H9 (cell line): Measurements from ENCODE around the gene KRT40. TPM values are rescaled to one million over a fixed set of nuclear protein-coding genes. Genes with fewer than 3 reads are reported as not detected.

ENCODE experiments used
- DNase-seq: peaks from one replicate; pipeline ENCODE4 v3.0.0-alpha.2; 2017
- H2AFZ ChIP-seq: one replicate; pipeline ENCODE4 v1.6.1; 2013; ENCODE audit warnings: mild to moderate bottlenecking, low read length, control low read depth, moderate library complexity
- H2AK5ac ChIP-seq: 2 replicates; pipeline ENCODE4 v1.6.1; 2013; ENCODE audit warnings: low read length, control low read depth, mixed read lengths; ENCODE audit not compliant: insufficient read length
- H2BK120ac ChIP-seq: one replicate; pipeline ENCODE4 v1.6.1; 2013; ENCODE audit warnings: low read depth, mild to moderate bottlenecking, low read length, control low read depth, inconsistent platforms; ENCODE audit not compliant: poor library complexity, severe bottlenecking
- H2BK12ac ChIP-seq: 2 replicates; pipeline ENCODE4 v1.6.1; 2013; ENCODE audit warnings: low read length, control low read depth, mixed read lengths, low read depth; ENCODE audit not compliant: insufficient read length
- H2BK15ac ChIP-seq: 2 replicates; pipeline ENCODE4 v1.6.1; 2013; ENCODE audit warnings: low read depth, low read length, control low read depth
- H2BK20ac ChIP-seq: one replicate; pipeline ENCODE4 v1.6.1; 2013; ENCODE audit warnings: low read depth, mild to moderate bottlenecking, low read length, control low read depth, inconsistent platforms; ENCODE audit not compliant: poor library complexity, severe bottlenecking
- H2BK5ac ChIP-seq: 2 replicates; pipeline ENCODE4 v1.6.1; 2013; ENCODE audit warnings: low read length, control low read depth, mixed read lengths; ENCODE audit not compliant: insufficient read length
- H3K14ac ChIP-seq: 2 replicates; pipeline ENCODE4 v1.6.1; 2013; ENCODE audit warnings: low read length, control low read depth; ENCODE audit not compliant: insufficient read depth
- H3K18ac ChIP-seq: 2 replicates; pipeline ENCODE4 v1.6.1; 2013; ENCODE audit warnings: low read depth, mild to moderate bottlenecking, mixed read lengths, low read length, control low read depth; ENCODE audit not compliant: insufficient read length
- H3K23ac ChIP-seq: 2 replicates; pipeline ENCODE4 v1.6.1; 2013; ENCODE audit warnings: low read length, control low read depth, mixed read lengths, low read depth; ENCODE audit not compliant: insufficient read length
- H3K23me2 ChIP-seq: 2 replicates; pipeline ENCODE4 v1.6.1; 2013; ENCODE audit warnings: low read depth, mild to moderate bottlenecking, mixed read lengths, low read length, control low read depth; ENCODE audit not compliant: insufficient read length, poor library complexity, severe bottlenecking
- H3K27ac ChIP-seq: 2 replicates; pipeline ENCODE4 v1.5.1; 2013; ENCODE audit warnings: low read length, control low read depth, mixed read lengths, low read depth; ENCODE audit not compliant: insufficient read length
- H3K27me3 ChIP-seq: 2 replicates; pipeline ENCODE4 v1.6.1; 2013; ENCODE audit warnings: low read length, control low read depth, inconsistent platforms; ENCODE audit not compliant: insufficient read depth
- H3K4ac ChIP-seq: 2 replicates; pipeline ENCODE4 v1.6.1; 2013; ENCODE audit warnings: low read depth, mild to moderate bottlenecking, control low read depth, inconsistent platforms, low read length, moderate library complexity
- H3K4me1 ChIP-seq: 2 replicates; pipeline ENCODE4 v1.6.1; 2013; ENCODE audit warnings: low read length, control low read depth, inconsistent platforms; ENCODE audit not compliant: insufficient read depth
- H3K4me2 ChIP-seq: 2 replicates; pipeline ENCODE4 v1.6.1; 2013; ENCODE audit warnings: low read length, control low read depth, mixed read lengths; ENCODE audit not compliant: insufficient read length, insufficient read depth
- H3K56ac ChIP-seq: 2 replicates; pipeline ENCODE4 v1.6.1; 2013; ENCODE audit warnings: low read depth, mild to moderate bottlenecking, mixed read lengths, low read length, control low read depth; ENCODE audit not compliant: insufficient read length
- H3K79me1 ChIP-seq: 2 replicates; pipeline ENCODE4 v1.6.1; 2013; ENCODE audit warnings: low read depth, mild to moderate bottlenecking, moderate library complexity, low read length, control low read depth, inconsistent platforms; ENCODE audit not compliant: insufficient read depth, poor library complexity, severe bottlenecking
- H3K79me2 ChIP-seq: 2 replicates; pipeline ENCODE4 v1.6.1; 2013; ENCODE audit warnings: low read length, control low read depth, inconsistent platforms; ENCODE audit not compliant: insufficient read depth
- H3K9ac ChIP-seq: 2 replicates; pipeline ENCODE4 v1.6.1; 2013; ENCODE audit warnings: low read length, control low read depth, mixed read lengths; ENCODE audit not compliant: insufficient read length; ENCODE audit errors: extremely low read depth
- H3K9me3 ChIP-seq: one replicate; pipeline ENCODE4 v1.6.1; 2013; ENCODE audit warnings: low read depth, low read length, inconsistent platforms; ENCODE audit not compliant: control insufficient read depth
- H3T11ph ChIP-seq: one replicate; pipeline ENCODE4 v1.6.1; 2013; ENCODE audit warnings: mild to moderate bottlenecking, low read length, control low read depth, inconsistent platforms
- H4K20me1 ChIP-seq: one replicate; pipeline ENCODE4 v1.6.1; 2013; ENCODE audit not compliant: control insufficient read depth, insufficient read length, insufficient read depth
- H4K5ac ChIP-seq: 2 replicates; pipeline ENCODE4 v1.6.1; 2013; ENCODE audit warnings: low read depth, mild to moderate bottlenecking, mixed read lengths, low read length, control low read depth; ENCODE audit not compliant: insufficient read length
- H4K8ac ChIP-seq: replicated peaks from 2 replicates; pipeline ENCODE4 v1.6.1; 2013; ENCODE audit warnings: low read length, control low read depth, mixed read lengths, low read depth; ENCODE audit not compliant: insufficient read length
- H4K91ac ChIP-seq: 2 replicates; pipeline ENCODE4 v1.6.1; 2013; ENCODE audit warnings: low read depth, mild to moderate bottlenecking, moderate library complexity, mixed read lengths, low read length, control low read depth; ENCODE audit not compliant: insufficient read length
- H3K27ac Mint-ChIP-seq, 3 experiments: 2 replicates in 2 of 3; 3 replicates in 1 of 3; pipeline ENCODE4 v1.8.0; 2020 to 2021; ENCODE audit warnings: mixed read lengths in 3 of 3, mild to moderate bottlenecking in 1 of 3, moderate library complexity in 1 of 3
- H3K27me3 Mint-ChIP-seq: 2 replicates; pipeline ENCODE4 v1.8.0; 2021; ENCODE audit warnings: low read depth, mild to moderate bottlenecking, moderate library complexity, mixed read lengths
- H3K36me3 Mint-ChIP-seq, 3 experiments: 2 replicates in 2 of 3; 3 replicates in 1 of 3; pipeline ENCODE4 v1.8.0; 2020 to 2021; ENCODE audit warnings: low read depth in 3 of 3, mixed read lengths in 3 of 3; ENCODE audit not compliant: insufficient read depth in 1 of 3
- H3K4me1 Mint-ChIP-seq, 2 experiments: 2 replicates each; pipeline ENCODE4 v1.8.0; 2020; ENCODE audit warnings: mixed read lengths in 2 of 2
- H3K4me3 Mint-ChIP-seq, 2 experiments: 2 replicates in 1 of 2; 3 replicates in 1 of 2; pipeline ENCODE4 v1.8.0; 2020 to 2021; ENCODE audit warnings: mild to moderate bottlenecking in 2 of 2, mixed read lengths in 2 of 2, moderate library complexity in 1 of 2
- H3K9me3 Mint-ChIP-seq, 2 experiments: 2 replicates in 1 of 2; 3 replicates in 1 of 2; pipeline ENCODE4 v1.8.0; 2020; ENCODE audit warnings: mild to moderate bottlenecking in 2 of 2, mixed read lengths in 2 of 2, moderate library complexity in 1 of 2
- WGBS: extraction: QIAGEN DNeasy Blood & Tissue Kit; methylation state at CpG from one replicate; pipeline ENCODE4 v1.1.7; 2013; ENCODE audit warnings: missing lambda C conversion rate, low lambda C conversion rate, mixed read lengths; ENCODE audit not compliant: insufficient read length; ENCODE audit errors: extremely low coverage; 5-methylcytosine and 5-hydroxymethylcytosine counted together
- total RNA-seq: library from RNA; stranded (reverse); gene quantifications from 2 replicates; pipeline ENCODE4 v1.2.1, GENCODE V29; 2021
- TF ChIP-seq, protein P1 (sequence below): fragments of 200-600 bp; sonication (generic); conservative IDR thresholded peaks from 3 replicates; pipeline ENCODE4 v1.8.0; 2021; ENCODE audit warnings: antibody characterized with exemption, mild to moderate bottlenecking

KRT40 gene
- total RNA-seq, 1 experiment from 2014 or later: not detected

DNA sequence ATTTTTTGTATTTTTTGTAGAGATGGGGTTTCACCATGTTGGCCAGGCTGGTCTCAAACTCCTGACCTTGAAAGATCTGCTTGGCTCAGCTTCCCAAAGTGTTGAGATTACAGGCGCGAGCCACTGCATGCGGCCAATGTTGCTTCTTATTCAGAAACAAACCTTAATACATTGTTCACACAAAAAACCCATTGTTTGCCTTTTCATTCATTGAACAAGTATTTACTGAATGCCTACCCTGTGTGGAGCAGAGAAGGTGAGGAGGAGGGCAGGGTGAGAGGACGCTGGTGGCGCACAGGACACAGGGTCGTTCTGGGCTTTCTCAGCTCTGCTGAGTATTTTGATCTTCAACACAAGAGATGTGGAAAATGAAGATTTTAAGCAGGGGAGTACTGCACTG, 38.7 kb downstream of the KRT40 start:
- Histone ChIP-seq H3K9me3 (no peaks in the 10 kb centered on the region), H3K23me2 (peaks cover 3% of the 10 kb centered on the region), H2BK120ac (no peak overlapping the region), H3K4me2 (no peak overlapping the region), H3K18ac (no peak overlapping the region), H2AFZ (no peak overlapping the region), H3K79me1 (no peaks in the 10 kb centered on the region), H3T11ph (no peak overlapping the region), H3K4ac (no peak overlapping the region), H2BK12ac (no peak overlapping the region), H2BK15ac (no peak overlapping the region), H4K20me1 (no peaks in the 10 kb centered on the region), H2BK20ac (no peak overlapping the region), H2AK5ac (no peak overlapping the region), H3K27ac (no peak overlapping the region), H4K91ac (no peak overlapping the region), H4K8ac (no peak overlapping the region), H3K23ac (no peak overlapping the region), H2BK5ac (no peak overlapping the region), H3K79me2 (no peaks in the 10 kb centered on the region), H3K4me1 (no peaks in the 10 kb centered on the region), H3K9ac (no peak overlapping the region), H3K14ac (no peak overlapping the region), H3K27me3 (no peaks in the 10 kb centered on the region), H3K56ac (no peak overlapping the region), H4K5ac (no peak overlapping the region)
- TF ChIP-seq, protein P1, sequence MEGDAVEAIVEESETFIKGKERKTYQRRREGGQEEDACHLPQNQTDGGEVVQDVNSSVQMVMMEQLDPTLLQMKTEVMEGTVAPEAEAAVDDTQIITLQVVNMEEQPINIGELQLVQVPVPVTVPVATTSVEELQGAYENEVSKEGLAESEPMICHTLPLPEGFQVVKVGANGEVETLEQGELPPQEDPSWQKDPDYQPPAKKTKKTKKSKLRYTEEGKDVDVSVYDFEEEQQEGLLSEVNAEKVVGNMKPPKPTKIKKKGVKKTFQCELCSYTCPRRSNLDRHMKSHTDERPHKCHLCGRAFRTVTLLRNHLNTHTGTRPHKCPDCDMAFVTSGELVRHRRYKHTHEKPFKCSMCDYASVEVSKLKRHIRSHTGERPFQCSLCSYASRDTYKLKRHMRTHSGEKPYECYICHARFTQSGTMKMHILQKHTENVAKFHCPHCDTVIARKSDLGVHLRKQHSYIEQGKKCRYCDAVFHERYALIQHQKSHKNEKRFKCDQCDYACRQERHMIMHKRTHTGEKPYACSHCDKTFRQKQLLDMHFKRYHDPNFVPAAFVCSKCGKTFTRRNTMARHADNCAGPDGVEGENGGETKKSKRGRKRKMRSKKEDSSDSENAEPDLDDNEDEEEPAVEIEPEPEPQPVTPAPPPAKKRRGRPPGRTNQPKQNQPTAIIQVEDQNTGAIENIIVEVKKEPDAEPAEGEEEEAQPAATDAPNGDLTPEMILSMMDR: no peak
- H3K4me1 Mint-ChIP-seq: peaks cover 0 to 9% of the 10 kb centered on the region in 2 experiments; a peak in 2 of 4 replicates
- H3K27ac Mint-ChIP-seq: no peak overlapping the region
- peaks cover 0 to 4% of the 10 kb centered on the region in 2 experiments; a peak in 3 of 5 replicates for H3K9me3 Mint-ChIP-seq
- DNase-seq: no peak
- no peak overlapping the region for H3K4me3 Mint-ChIP-seq
- no peaks in the 10 kb centered on the region for H3K36me3 Mint-ChIP-seq
- no peaks in the 10 kb centered on the region; the same call in none of the 2 replicates for H3K27me3 Mint-ChIP-seq
- WGBS: no CpG with 5 or more reads among the region's 6 CpGs
